Panc1 (cell line): ENCODE data around the gene PROKR1.

ENCODE experiments used
- CTCF ChIP-seq: fragments of 450-650 bp; IDR thresholded peaks from 2 replicates; pipeline ENCODE4 v1.5.1; 2017; ENCODE audit warnings: mild to moderate bottlenecking
- POLR2AphosphoS5 ChIP-seq: IDR thresholded peaks from 2 replicates; pipeline ENCODE4 v1.6.1; 2012; ENCODE audit warnings: mild to moderate bottlenecking, low read depth, low read length, moderate library complexity
- SIN3A ChIP-seq: IDR thresholded peaks from 2 replicates; pipeline ENCODE4 v1.6.1; 2012; ENCODE audit warnings: low read depth, mild to moderate bottlenecking, low read length, moderate library complexity, borderline replicate concordance; ENCODE audit not compliant: insufficient read depth

GRCh38 chr2:68623820-68624219 lies 19.6 kb upstream of the PROKR1 start:
- no peak for TF ChIP-seq CTCF
- TF ChIP-seq POLR2AphosphoS5, result no peak
- no peak for TF ChIP-seq SIN3A
